Lower lobe of right lung (tissue), 2 donors: Measurements from ENCODE around the gene HMGXB3. TPM values are rescaled to one million over a fixed set of nuclear protein-coding genes. Genes with fewer than 3 reads are reported as not detected.

Source experiments
- ATAC-seq, 2 donors: fragments of 200-7000 bp; cut with Tn5 transposase; one replicate each; pipeline ENCODE4 v1.9.1; 2020 to 2022; ENCODE audit warnings: mild to moderate bottlenecking in 2 of 2, moderate library complexity in 2 of 2
- DNase-seq: peaks from one replicate; pipeline ENCODE4 v3.0.0-alpha.2; 2020
- H3K27ac ChIP-seq: fragments of 200-600 bp; one replicate; pipeline ENCODE4 v1.8.0; 2022
- H3K27me3 ChIP-seq: fragments of 200-600 bp; one replicate; pipeline ENCODE4 v1.8.0; 2022; ENCODE audit warnings: low read depth
- H3K36me3 ChIP-seq: fragments of 200-600 bp; one replicate; pipeline ENCODE4 v1.8.0; 2022; ENCODE audit warnings: mild to moderate bottlenecking
- H3K4me1 ChIP-seq: fragments of 200-600 bp; one replicate; pipeline ENCODE4 v1.8.0; 2022
- H3K4me3 ChIP-seq: fragments of 200-600 bp; one replicate; pipeline ENCODE4 v1.8.0; 2022; ENCODE audit warnings: mild to moderate bottlenecking
- H3K9me3 ChIP-seq: fragments of 200-600 bp; one replicate; pipeline ENCODE4 v1.8.0; 2022
- CTCF ChIP-seq: fragments of 200-600 bp; IDR thresholded peaks from one replicate; pipeline ENCODE4 v1.8.0; 2022; ENCODE audit warnings: antibody characterized with exemption, mild to moderate bottlenecking
- intact Hi-C: fragments of 100-400 bp; cut with DNase I; formaldehyde crosslinking; loops from one replicate; pipeline ENCODE4 v1.11.0; 2022
- total RNA-seq: library from RNA; stranded (reverse); fragmentation: NEBNext Ultra II Directional; extraction: Animal tissue kit (Norgen Biotek cat#: 25700); gene quantifications from one replicate; pipeline ENCODE4 v1.2.1, GENCODE V29; 2021
- donor health status: DM: no; HTN: yes; CAD: no; lungs with severe emphysema.

HMGXB3 gene
- total RNA-seq, 1 donor from 2014 or later = 28.3 TPM

- no peaks in the 10 kb centered on the region for H3K27me3 ChIP-seq
- H3K4me1 ChIP-seq = peaks cover 21% of the 10 kb centered on the region
- peaks cover 86% of the 10 kb centered on the region for H3K36me3 ChIP-seq
- H3K27ac ChIP-seq = no peak overlapping the region
- intact Hi-C loops = no loop called here
- H3K9me3 ChIP-seq = no peaks in the 10 kb centered on the region
- H3K4me3 ChIP-seq = no peak overlapping the region
- ATAC-seq = no peak
- TF ChIP-seq CTCF = no peak
- DNase-seq = no peak
Measured at GRCh38 chr5:150007050-150007449, 6.5 kb downstream of the HMGXB3 start.

GRCh38 chr5:150009671-150010387 is 9.3 kb downstream of the HMGXB3 start:
- Histone ChIP-seq H3K9me3 (no peaks in the 10 kb centered on the region), H3K27me3 (no peaks in the 10 kb centered on the region), H3K4me3 (no peak overlapping the region), H3K27ac (peak overlapping the region; percentile 9), H3K36me3 (peaks cover 97% of the 10 kb centered on the region), H3K4me1 (no peaks in the 10 kb centered on the region)
- no peak for TF ChIP-seq CTCF
- ATAC-seq (peak in 1 of 2 donors; percentile 9), DNase-seq (no peak)
- intact Hi-C loops = no loop called here

DNA sequence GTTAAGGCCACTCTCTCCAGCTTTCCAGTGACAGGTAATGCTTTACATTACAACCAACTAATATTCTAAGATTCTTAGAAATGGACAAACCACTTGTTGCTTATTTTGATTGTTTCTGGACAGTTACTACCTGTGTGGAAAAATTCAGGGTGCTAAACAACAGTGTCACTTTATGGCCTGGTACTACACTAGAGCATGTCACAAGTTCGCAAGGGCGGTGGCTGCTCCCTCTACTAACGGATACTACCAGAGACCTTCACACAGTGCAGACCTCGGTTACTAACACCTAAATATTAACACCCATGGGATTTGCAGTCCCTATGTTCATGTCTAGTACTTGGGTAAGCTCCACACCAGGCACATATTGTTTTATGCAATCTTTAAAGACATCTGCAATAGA is 13.4 kb downstream of the HMGXB3 start:
- H3K4me3 ChIP-seq = no peak overlapping the region
- H3K27me3 ChIP-seq = no peaks in the 10 kb centered on the region
- DNase-seq = no peak
- no peak overlapping the region for H3K27ac ChIP-seq
- no peak for ATAC-seq
- no peaks in the 10 kb centered on the region for H3K4me1 ChIP-seq
- H3K9me3 ChIP-seq = no peaks in the 10 kb centered on the region
- intact Hi-C loops = no loop called here
- peaks cover 93% of the 10 kb centered on the region for H3K36me3 ChIP-seq
- TF ChIP-seq CTCF = no peak

DNA sequence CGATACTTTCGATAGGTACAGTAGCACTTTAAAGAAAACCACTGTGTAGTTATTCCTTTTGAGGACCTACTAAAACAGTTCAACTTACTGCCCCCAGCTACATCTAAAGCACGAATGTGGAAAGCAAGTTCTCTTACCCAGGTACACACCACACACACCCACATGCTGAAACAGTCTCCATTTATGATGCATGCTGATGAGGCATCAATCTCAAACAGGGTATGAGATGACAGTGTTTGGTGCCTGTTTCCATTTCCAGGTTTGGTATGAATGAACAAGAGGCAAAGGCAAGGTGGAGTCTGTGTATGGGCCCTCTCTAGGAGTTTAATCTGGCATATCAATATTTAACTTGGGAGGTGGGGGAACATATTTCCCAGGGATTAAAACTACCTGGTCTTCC is 13.9 kb downstream of the HMGXB3 start:
- DNase-seq (no peak), ATAC-seq (no peak)
- intact Hi-C loops = no loop called here
- Histone ChIP-seq H3K27me3 (no peaks in the 10 kb centered on the region), H3K27ac (no peak overlapping the region), H3K4me3 (no peak overlapping the region), H3K9me3 (no peaks in the 10 kb centered on the region), H3K36me3 (peaks cover 94% of the 10 kb centered on the region), H3K4me1 (no peaks in the 10 kb centered on the region)
- no peak for TF ChIP-seq CTCF

GRCh38 chr5:150015415-150015814 is 14.9 kb downstream of the HMGXB3 start:
- Histone ChIP-seq H3K27me3 (no peaks in the 10 kb centered on the region), H3K4me1 (no peaks in the 10 kb centered on the region), H3K27ac (no peak overlapping the region), H3K4me3 (no peak overlapping the region), H3K9me3 (no peaks in the 10 kb centered on the region), H3K36me3 (peaks cover 94% of the 10 kb centered on the region)
- no peak for ATAC-seq
- intact Hi-C loops = no loop called here
- TF ChIP-seq CTCF = no peak
- DNase-seq = no peak
